LHCN-M2 (cell line): ENCODE measurements around the gene C9orf78. TPM values are rescaled to one million over a fixed set of nuclear protein-coding genes. Genes with fewer than 3 reads are reported as not detected.

ENCODE experiments used
- DNase-seq: peaks from one replicate; pipeline ENCODE4 v3.0.0-alpha.2; 2012; ENCODE audit warnings: low read depth
- total RNA-seq: library from RNA; depleted of rRNA; stranded (reverse); fragments of >200 nt; gene quantifications from 2 replicates; pipeline ENCODE4 v1.2.3, GENCODE V29; 2014

C9orf78 gene
- total RNA-seq, 1 experiment from 2014 or later = 63.3 TPM

- no peak for DNase-seq
These were observed 33.2 kb upstream of the C9orf78 start for GRCh38 chr9:129868023-129868871.

GRCh38 chr9:129867136-129868022 is 32.3 kb upstream of the C9orf78 start:
- DNase-seq = no peak

GRCh38 chr9:129866394-129867135 is 31.5 kb upstream of the C9orf78 start:
- no peak for DNase-seq

- DNase-seq = no peak
These were observed 30.7 kb upstream of the C9orf78 start for GRCh38 chr9:129865668-129866320.

- DNase-seq = no peak
These were observed 30.0 kb upstream of the C9orf78 start for GRCh38 chr9:129864991-129865647.

GRCh38 chr9:129863059-129863690 is 28.1 kb upstream of the C9orf78 start:
- DNase-seq = no peak

GRCh38 chr9:129861447-129861827 is 26.4 kb upstream of the C9orf78 start:
- DNase-seq = no peak

- no peak for DNase-seq
These were observed 25.8 kb upstream of the C9orf78 start for GRCh38 chr9:129860653-129861446.

- DNase-seq = no peak
These were observed 23.3 kb upstream of the C9orf78 start for GRCh38 chr9:129858167-129858962.

GRCh38 chr9:129857207-129857606 is 22.1 kb upstream of the C9orf78 start:
- DNase-seq = no peak

GRCh38 chr9:129854588-129855110 is 19.6 kb upstream of the C9orf78 start:
- no peak for DNase-seq

GRCh38 chr9:129853614-129854013 is 18.5 kb upstream of the C9orf78 start:
- DNase-seq = no peak

GRCh38 chr9:129852579-129852978 is 17.5 kb upstream of the C9orf78 start:
- DNase-seq = no peak

GRCh38 chr9:129851821-129852220 is 16.7 kb upstream of the C9orf78 start:
- no peak for DNase-seq

GRCh38 chr9:129850821-129851550 is 15.9 kb upstream of the C9orf78 start:
- DNase-seq = no peak

- no peak for DNase-seq
These were observed 14.8 kb upstream of the C9orf78 start for GRCh38 chr9:129849901-129850300.

GRCh38 chr9:129848712-129849441 is 13.8 kb upstream of the C9orf78 start:
- DNase-seq = no peak
